Fibroblast of pulmonary artery (primary cell): Measurements from ENCODE around the gene CRISPLD2.

Source experiments
- DNase-seq: peaks from one replicate; pipeline ENCODE4 v3.0.0-alpha.2; 2010; ENCODE audit warnings: low read depth
- H3K4me3 ChIP-seq: replicated peaks from 2 replicates; pipeline ENCODE4 v1.5.1; 2011; ENCODE audit warnings: low read depth, mild to moderate bottlenecking, control low read depth, low read length, moderate library complexity
- CTCF ChIP-seq: IDR thresholded peaks from 2 replicates; pipeline ENCODE4 v1.5.1; 2011; ENCODE audit warnings: mild to moderate bottlenecking, control low read depth, low read length, inconsistent platforms; ENCODE audit errors: missing control alignments

The CRISPLD2 gene

GRCh38 chr16:84860383-84860782 lies 40.6 kb downstream of the CRISPLD2 start:
- no peak overlapping the region for H3K4me3 ChIP-seq
- no peak for TF ChIP-seq CTCF
- no peak for DNase-seq

GRCh38 chr16:84861671-84862070 lies 41.9 kb downstream of the CRISPLD2 start:
- no peak overlapping the region for H3K4me3 ChIP-seq
- no peak for TF ChIP-seq CTCF

DNA sequence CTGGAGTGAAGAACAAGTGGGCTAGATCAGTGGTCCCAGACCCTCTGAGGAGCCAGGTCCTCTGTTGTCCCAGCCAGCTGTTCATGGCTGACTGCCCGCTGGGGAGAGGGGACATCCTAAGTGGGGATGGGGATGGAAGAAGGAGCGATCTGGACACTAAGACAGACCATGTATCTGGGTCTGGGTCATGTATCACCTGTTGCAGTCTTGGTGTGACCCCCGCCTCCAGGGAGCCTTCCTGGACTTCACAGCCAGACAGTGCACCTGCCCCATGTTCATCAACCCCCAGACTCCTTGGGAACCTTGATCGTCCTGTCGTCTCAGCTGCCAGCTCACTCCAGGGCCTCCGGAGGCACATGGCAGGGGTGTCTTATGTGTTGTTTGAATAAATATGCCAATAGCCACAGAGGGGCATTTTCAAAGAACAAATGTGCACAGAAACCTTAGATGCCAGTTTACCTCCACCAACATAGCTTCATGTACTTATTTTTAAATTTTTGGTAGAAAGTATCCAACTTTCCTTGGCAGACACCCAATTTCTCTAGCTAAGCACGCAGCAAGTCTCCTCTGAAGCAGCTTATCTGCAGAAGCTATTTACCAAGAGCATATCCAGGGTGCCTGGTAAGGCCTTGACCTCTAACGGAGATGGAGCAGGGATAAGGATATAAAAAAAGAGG lies 43.2 kb downstream of the CRISPLD2 start:
- no peak for DNase-seq
- TF ChIP-seq CTCF = no peak
- H3K4me3 ChIP-seq = no peak overlapping the region

More at GRCh38 chr16:84861671-84862070, 41.9 kb downstream of the CRISPLD2 start:
- no peak for DNase-seq

DNA sequence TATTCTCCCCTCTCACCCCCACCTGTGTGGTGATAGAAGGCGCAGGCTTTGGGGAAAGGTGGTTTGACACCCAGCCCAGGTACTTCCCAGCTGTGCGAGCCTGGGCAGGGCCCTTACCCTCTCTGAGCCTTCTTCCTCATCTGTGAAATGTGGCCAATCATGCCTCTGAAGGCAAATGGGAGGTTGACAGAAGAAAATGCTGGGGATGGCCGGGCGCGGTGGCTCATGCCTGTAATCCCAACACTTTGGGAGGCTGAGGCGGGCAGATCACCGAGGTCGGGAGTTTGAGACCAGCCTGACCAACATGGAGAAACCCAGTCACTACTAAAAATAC lies 43.7 kb downstream of the CRISPLD2 start:
- no peak for TF ChIP-seq CTCF
- no peak overlapping the region for H3K4me3 ChIP-seq
- no peak for DNase-seq

DNA sequence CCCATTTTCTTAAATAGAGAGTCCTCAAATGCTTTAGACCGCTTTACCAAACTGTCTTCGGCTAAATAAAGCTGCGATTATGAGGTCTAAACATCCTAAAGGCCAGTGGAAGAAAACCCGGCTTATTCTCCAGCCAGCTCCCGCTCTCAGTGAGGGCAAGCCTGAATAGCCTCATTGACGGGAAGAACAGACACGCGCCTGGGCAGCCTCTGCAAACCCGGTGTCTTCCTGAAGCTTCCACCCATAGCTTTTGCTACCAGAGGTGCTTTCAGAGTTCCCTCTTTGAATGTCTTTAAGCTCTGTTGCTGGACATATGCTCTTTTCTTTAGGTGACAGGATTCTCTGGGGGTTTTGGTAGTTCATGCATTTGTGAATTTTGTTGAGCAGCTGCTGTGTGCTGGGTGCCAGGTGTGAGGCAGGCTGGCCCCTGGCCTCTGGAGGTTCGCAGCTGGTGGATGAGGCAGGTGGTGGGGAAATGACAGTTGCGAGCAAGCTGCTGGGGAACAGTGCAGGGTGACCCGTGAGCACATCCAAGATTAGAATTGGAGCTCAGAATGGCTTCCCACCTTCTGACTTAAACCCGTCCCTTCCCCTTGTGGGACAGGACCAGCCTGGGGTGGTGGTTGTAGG lies 44.7 kb downstream of the CRISPLD2 start:
- no peak overlapping the region for H3K4me3 ChIP-seq
- DNase-seq = no peak

GRCh38 chr16:84867696-84868095 lies 47.9 kb downstream of the CRISPLD2 start:
- H3K4me3 ChIP-seq = no peak overlapping the region
- no peak for DNase-seq
- TF ChIP-seq CTCF = no peak

More for the DNA sequence above, 44.7 kb downstream of the CRISPLD2 start:
- no peak for TF ChIP-seq CTCF

- TF ChIP-seq CTCF = no peak
- DNase-seq = no peak
- H3K4me3 ChIP-seq = no peak overlapping the region
Observed at GRCh38 chr16:84868328-84868727, 48.5 kb downstream of the CRISPLD2 start.
